Panc1 (cell line): ENCODE data around the gene UBE2O. TPM values are rescaled to one million over a fixed set of nuclear protein-coding genes. Genes with fewer than 3 reads are reported as not detected.

Source experiments
- ATAC-seq: fragments of 200-7000 bp; cut with Tn5 transposase; 2 replicates; pipeline ENCODE4 v1.9.1; 2020; ENCODE audit warnings: mild to moderate bottlenecking, moderate library complexity
- BruUV-seq: library from RNA; stranded (reverse); fragments of 400-500 nt; replicated peaks from 2 replicates; lab custom pipeline; 2021; lab: Mats Ljungman, UMichigan
- CTCF ChIA-PET: fragments of 300-600 bp; sonication (Branson Sonifier 250); formaldehyde crosslinking; loops from one replicate; lab custom pipeline; 2022; ENCODE audit warnings: antibody characterized with exemption; lab: Charles Lee
- POLR2A ChIA-PET: fragments of 300-600 bp; sonication (Branson Sonifier 250); formaldehyde crosslinking; loops from one replicate; lab custom pipeline; 2022; ENCODE audit warnings: antibody characterized with exemption; lab: Charles Lee
- DNase-seq: peaks from one replicate; pipeline ENCODE4 v3.0.0-alpha.2; 2010; ENCODE audit warnings: low read depth, low spot score
- H3K27ac ChIP-seq: 2 replicates; pipeline ENCODE4 v1.5.1; 2011; ENCODE audit warnings: mild to moderate bottlenecking, low read length, inconsistent platforms
- H3K27me3 ChIP-seq: fragments of 200-500 bp; sonication (Bioruptor generic); 2 replicates; pipeline ENCODE4 v1.6.0; 2014; ENCODE audit warnings: low read length, inconsistent platforms; ENCODE audit not compliant: control insufficient read depth, insufficient read depth
- H3K36me3 ChIP-seq: fragments of 200-500 bp; sonication (Bioruptor generic); 2 replicates; pipeline ENCODE4 v1.5.1; 2014; ENCODE audit warnings: inconsistent platforms, mild to moderate bottlenecking, low read length, moderate library complexity; ENCODE audit not compliant: control insufficient read depth, insufficient read depth
- H3K4me1 ChIP-seq: 2 replicates; pipeline ENCODE4 v1.5.1; 2011; ENCODE audit warnings: inconsistent platforms, mild to moderate bottlenecking, low read length, moderate library complexity; ENCODE audit not compliant: control insufficient read depth, insufficient read depth
- H3K4me3 ChIP-seq, 2 experiments: 2 replicates each; pipeline ENCODE4 v1.5.1; 2011 to 2012; ENCODE audit warnings: low read depth in 2 of 2, low read length in 2 of 2, mild to moderate bottlenecking in 2 of 2, inconsistent platforms in 1 of 2, moderate library complexity in 1 of 2
- H3K9me3 ChIP-seq: fragments of 200-500 bp; sonication (Bioruptor generic); 2 replicates; pipeline ENCODE4 v1.5.1; 2014; ENCODE audit warnings: low read depth, mild to moderate bottlenecking, inconsistent platforms, low read length, moderate library complexity; ENCODE audit not compliant: control insufficient read depth, insufficient read depth
- CTCF ChIP-seq: fragments of 450-650 bp; IDR thresholded peaks from 2 replicates; pipeline ENCODE4 v1.5.1; 2017; ENCODE audit warnings: mild to moderate bottlenecking
- POLR2AphosphoS5 ChIP-seq: IDR thresholded peaks from 2 replicates; pipeline ENCODE4 v1.6.1; 2012; ENCODE audit warnings: mild to moderate bottlenecking, low read depth, low read length, moderate library complexity
- REST ChIP-seq, 2 experiments: IDR thresholded peaks; 2 replicates each; pipeline ENCODE4 v1.6.1; 2011 to 2012; ENCODE audit warnings: low read depth in 2 of 2, control low read depth in 1 of 2, low read length in 1 of 2, mild to moderate bottlenecking in 1 of 2, moderate library complexity in 1 of 2; ENCODE audit not compliant: insufficient read depth in 1 of 2
- SIN3A ChIP-seq: IDR thresholded peaks from 2 replicates; pipeline ENCODE4 v1.6.1; 2012; ENCODE audit warnings: low read depth, mild to moderate bottlenecking, low read length, moderate library complexity, borderline replicate concordance; ENCODE audit not compliant: insufficient read depth
- TCF7L2 ChIP-seq: IDR thresholded peaks from 2 replicates; pipeline ENCODE4 v1.6.1; 2011; ENCODE audit warnings: mild to moderate bottlenecking, low read depth, low read length, inconsistent platforms
- in situ Hi-C: cut with HindIII; loops from 2 replicates; pipeline ENCODE4 v1.10.0; 2016; ENCODE audit warnings: low sequenced_read_pairs, low pct_unique_long_range_greater_than_20kb
- intact Hi-C: fragments of 100-400 bp; cut with micrococcal nuclease; formaldehyde crosslinking; loops from one replicate; pipeline ENCODE4 v1.10.0; 2022; ENCODE audit not compliant: unreplicated experiment
- total RNA-seq: library from RNA; stranded (reverse); gene quantifications from one replicate; pipeline ENCODE4 v1.2.1, GENCODE V29; 2021; ENCODE audit not compliant: unreplicated experiment

The UBE2O gene
- total RNA-seq, 1 experiment from 2014 or later = 47.5 TPM

- Histone ChIP-seq H3K9me3 (no peaks in the 10 kb centered on the region), H3K36me3 (peaks cover 5% of the 10 kb centered on the region; the same call in 1 of the 2 replicates), H3K4me1 (peaks cover 3% of the 10 kb centered on the region; the same call in 1 of the 2 replicates), H3K27me3 (no peaks in the 10 kb centered on the region), H3K4me3 (no peak overlapping the region), H3K27ac (no peak overlapping the region)
- ATAC-seq (no peak), DNase-seq (no peak)
- no TSS peak for BruUV-seq
- in situ Hi-C loops (no loop called here), intact Hi-C loops (no loop called here)
- TF ChIP-seq POLR2AphosphoS5 (no peak), CTCF (no peak), SIN3A (no peak), TCF7L2 (no peak), REST (IDR thresholded peaks at IDR 0.05; ENCODE audit: insufficient read depth in 1 of 2, low read depth in 2 of 2, low read length in 1 of 2) (no peak)
- CTCF ChIA-PET = interaction anchor here (0.6 to 1.1 kb wide), 5 partner anchors 8 to 1517 kb away, joined by 3 to 10 read pairs (median 4); partner anchors contain the start of gene FDXR
- POLR2A ChIA-PET = no interaction called here
These were observed 62.9 kb downstream of the UBE2O start for GRCh38 chr17:76390003-76390421.

GRCh38 chr17:76388966-76389888, 63.7 kb downstream of the UBE2O start:
- TF ChIP-seq REST (IDR thresholded peaks at IDR 0.05; ENCODE audit: insufficient read depth in 1 of 2, low read depth in 2 of 2, low read length in 1 of 2) = no peak
- TF ChIP-seq SIN3A = no peak
- TF ChIP-seq CTCF = no peak; the same call in 1 of the 2 replicates
- TF ChIP-seq POLR2AphosphoS5 = no peak
- no peak for TF ChIP-seq TCF7L2
- H3K27ac ChIP-seq = no peak overlapping the region
- ATAC-seq = no peak
- H3K9me3 ChIP-seq = no peaks in the 10 kb centered on the region
- CTCF ChIA-PET = interaction anchor here (0.6 to 1.1 kb wide), 5 partner anchors 9 to 130 kb away, joined by 3 to 10 read pairs (median 5); no protein-coding TSS in a partner anchor
- POLR2A ChIA-PET = no interaction called here
- in situ Hi-C loops (no loop called here), intact Hi-C loops (no loop called here)
- no peak overlapping the region for H3K4me3 ChIP-seq
- H3K36me3 ChIP-seq = peaks cover 5% of the 10 kb centered on the region; the same call in 1 of the 2 replicates
- no peaks in the 10 kb centered on the region for H3K27me3 ChIP-seq
- no peak for DNase-seq
- H3K4me1 ChIP-seq = peaks cover 3% of the 10 kb centered on the region; the same call in 1 of the 2 replicates
- BruUV-seq = TSS peak; percentile 73
